Activated CD8-positive, alpha-beta memory T cell treated with anti-CD3 and anti-CD28 coated beads, Interleukin-2, amount 10 ng/mL, durations not matched to agents 7 days and 5 days (primary cell): Measurements from ENCODE around the gene KCNIP4. TPM values are rescaled to one million over a fixed set of nuclear protein-coding genes. Genes with fewer than 3 reads are reported as not detected.

Experiments
- ATAC-seq: fragments of 150-1000 bp; cut with Tn5 transposase; one replicate; pipeline ENCODE4 v1.10.0; 2021; ENCODE audit warnings: moderate library complexity
- CTCF ChIA-PET: fragments of 350-600 bp; sonication (Branson Sonifier 250); formaldehyde crosslinking; loops from one replicate; lab custom pipeline; 2021; ENCODE audit warnings: antibody characterized with exemption; lab: Charles Lee
- DNase-seq: peaks from one replicate; pipeline ENCODE4 v3.0.0-alpha.2; 2020
- H3K27ac Mint-ChIP-seq: one replicate; pipeline ENCODE4 v1.8.0; 2021; ENCODE audit warnings: mild to moderate bottlenecking, mixed read lengths
- H3K27me3 Mint-ChIP-seq: one replicate; pipeline ENCODE4 v1.8.0; 2021; ENCODE audit warnings: mixed read lengths
- H3K36me3 Mint-ChIP-seq: one replicate; pipeline ENCODE4 v1.8.0; 2021; ENCODE audit warnings: mild to moderate bottlenecking, mixed read lengths
- H3K4me1 Mint-ChIP-seq: one replicate; pipeline ENCODE4 v1.8.0; 2021; ENCODE audit warnings: mixed read lengths
- H3K4me3 Mint-ChIP-seq: one replicate; pipeline ENCODE4 v1.8.0; 2021; ENCODE audit warnings: mild to moderate bottlenecking, moderate library complexity, mixed read lengths
- H3K9me3 Mint-ChIP-seq: one replicate; pipeline ENCODE4 v1.8.0; 2022; ENCODE audit warnings: low read depth, mixed read lengths
- total RNA-seq, 2 experiments: library from RNA; stranded (reverse); gene quantifications; one replicate each; pipeline ENCODE4 v1.2.3, GENCODE V29; 2021

KCNIP4 gene
- total RNA-seq, 2 experiments from 2014 or later: not detected

GRCh38 chr4:21192367-21192766 lies 756.2 kb downstream of the KCNIP4 start:
- no peaks in the 10 kb centered on the region for H3K27me3 Mint-ChIP-seq
- H3K27ac Mint-ChIP-seq: no peak overlapping the region
- no peaks in the 10 kb centered on the region for H3K4me1 Mint-ChIP-seq
- no peak overlapping the region for H3K4me3 Mint-ChIP-seq
- CTCF ChIA-PET: no interaction called here
- peaks cover 3% of the 10 kb centered on the region for H3K9me3 Mint-ChIP-seq
- H3K36me3 Mint-ChIP-seq: no peaks in the 10 kb centered on the region
- DNase-seq: no peak
- ATAC-seq: no peak

- DNase-seq: no peak
- H3K4me3 Mint-ChIP-seq: no peak overlapping the region
- H3K27me3 Mint-ChIP-seq: no peaks in the 10 kb centered on the region
- H3K27ac Mint-ChIP-seq: no peak overlapping the region
- CTCF ChIA-PET: no interaction called here
- no peaks in the 10 kb centered on the region for H3K36me3 Mint-ChIP-seq
- ATAC-seq: no peak
- no peaks in the 10 kb centered on the region for H3K4me1 Mint-ChIP-seq
- H3K9me3 Mint-ChIP-seq: peaks cover 3% of the 10 kb centered on the region
These were observed 757.3 kb downstream of the KCNIP4 start for GRCh38 chr4:21191317-21191716.

- Mint-ChIP-seq H3K9me3 (no peaks in the 10 kb centered on the region), H3K4me3 (no peak overlapping the region), H3K4me1 (no peaks in the 10 kb centered on the region), H3K27me3 (no peaks in the 10 kb centered on the region), H3K36me3 (no peaks in the 10 kb centered on the region), H3K27ac (no peak overlapping the region)
- DNase-seq: no peak
- ATAC-seq: no peak
- CTCF ChIA-PET: no interaction called here
These were observed 763.8 kb downstream of the KCNIP4 start for GRCh38 chr4:21184788-21185187.

- no peaks in the 10 kb centered on the region for H3K9me3 Mint-ChIP-seq
- H3K4me1 Mint-ChIP-seq: no peaks in the 10 kb centered on the region
- CTCF ChIA-PET: no interaction called here
- H3K27ac Mint-ChIP-seq: no peak overlapping the region
- H3K27me3 Mint-ChIP-seq: no peaks in the 10 kb centered on the region
- DNase-seq: no peak
- ATAC-seq: no peak
- H3K36me3 Mint-ChIP-seq: no peaks in the 10 kb centered on the region
- H3K4me3 Mint-ChIP-seq: no peak overlapping the region
These were observed 766.9 kb downstream of the KCNIP4 start for GRCh38 chr4:21181716-21182115.

- DNase-seq (no peak), ATAC-seq (no peak)
- H3K27ac Mint-ChIP-seq: no peak overlapping the region
- peaks cover 2% of the 10 kb centered on the region for H3K9me3 Mint-ChIP-seq
- H3K36me3 Mint-ChIP-seq: no peaks in the 10 kb centered on the region
- H3K4me3 Mint-ChIP-seq: no peak overlapping the region
- H3K4me1 Mint-ChIP-seq: no peaks in the 10 kb centered on the region
- CTCF ChIA-PET: no interaction called here
- no peaks in the 10 kb centered on the region for H3K27me3 Mint-ChIP-seq
These were observed 770.7 kb downstream of the KCNIP4 start for GRCh38 chr4:21177871-21178270.

- no peak for ATAC-seq
- Mint-ChIP-seq H3K9me3 (peaks cover 2% of the 10 kb centered on the region), H3K4me3 (no peak overlapping the region), H3K27ac (no peak overlapping the region), H3K4me1 (no peaks in the 10 kb centered on the region), H3K36me3 (no peaks in the 10 kb centered on the region), H3K27me3 (no peaks in the 10 kb centered on the region)
- CTCF ChIA-PET: no interaction called here
- no peak for DNase-seq
These were observed 771.5 kb downstream of the KCNIP4 start for GRCh38 chr4:21177092-21177491.

- Mint-ChIP-seq H3K9me3 (no peaks in the 10 kb centered on the region), H3K27ac (no peak overlapping the region), H3K4me3 (no peak overlapping the region), H3K36me3 (no peaks in the 10 kb centered on the region), H3K4me1 (no peaks in the 10 kb centered on the region), H3K27me3 (no peaks in the 10 kb centered on the region)
- ATAC-seq (no peak), DNase-seq (no peak)
- CTCF ChIA-PET: no interaction called here
These were observed 780.9 kb downstream of the KCNIP4 start for GRCh38 chr4:21167711-21168110.

GRCh38 chr4:21155367-21155766 lies 793.2 kb downstream of the KCNIP4 start:
- Mint-ChIP-seq H3K27ac (no peak overlapping the region), H3K36me3 (no peaks in the 10 kb centered on the region), H3K9me3 (peaks cover 2% of the 10 kb centered on the region), H3K4me3 (no peak overlapping the region), H3K27me3 (no peaks in the 10 kb centered on the region), H3K4me1 (no peaks in the 10 kb centered on the region)
- DNase-seq (no peak), ATAC-seq (no peak)
- CTCF ChIA-PET: no interaction called here

GRCh38 chr4:21139327-21139726 lies 809.2 kb downstream of the KCNIP4 start:
- no peaks in the 10 kb centered on the region for H3K36me3 Mint-ChIP-seq
- ATAC-seq: no peak
- no peak overlapping the region for H3K27ac Mint-ChIP-seq
- H3K9me3 Mint-ChIP-seq: no peaks in the 10 kb centered on the region
- H3K4me3 Mint-ChIP-seq: no peak overlapping the region
- H3K4me1 Mint-ChIP-seq: no peaks in the 10 kb centered on the region
- H3K27me3 Mint-ChIP-seq: no peaks in the 10 kb centered on the region
- CTCF ChIA-PET: interaction anchor here (1.1 kb wide), 1 partner anchor 629 kb away, joined by 3 read pairs; no protein-coding TSS in a partner anchor
- DNase-seq: no peak

GRCh38 chr4:21136051-21136630 lies 812.4 kb downstream of the KCNIP4 start:
- no peaks in the 10 kb centered on the region for H3K36me3 Mint-ChIP-seq
- CTCF ChIA-PET: no interaction called here
- ATAC-seq (no peak), DNase-seq (no peak)
- no peaks in the 10 kb centered on the region for H3K27me3 Mint-ChIP-seq
- H3K4me3 Mint-ChIP-seq: no peak overlapping the region
- H3K27ac Mint-ChIP-seq: no peak overlapping the region
- no peaks in the 10 kb centered on the region for H3K4me1 Mint-ChIP-seq
- H3K9me3 Mint-ChIP-seq: no peaks in the 10 kb centered on the region

GRCh38 chr4:21134994-21135393 lies 813.6 kb downstream of the KCNIP4 start:
- Mint-ChIP-seq H3K27ac (no peak overlapping the region), H3K4me1 (no peaks in the 10 kb centered on the region), H3K4me3 (no peak overlapping the region), H3K36me3 (no peaks in the 10 kb centered on the region), H3K9me3 (no peaks in the 10 kb centered on the region), H3K27me3 (no peaks in the 10 kb centered on the region)
- DNase-seq (no peak), ATAC-seq (no peak)
- CTCF ChIA-PET: interaction anchor here (1.4 kb wide), 1 partner anchor 361 kb away, joined by 9 read pairs; no protein-coding TSS in a partner anchor

GRCh38 chr4:21130606-21131005 lies 818.0 kb downstream of the KCNIP4 start:
- DNase-seq (no peak), ATAC-seq (no peak)
- Mint-ChIP-seq H3K9me3 (peaks cover 4% of the 10 kb centered on the region), H3K27ac (no peak overlapping the region), H3K4me1 (no peaks in the 10 kb centered on the region), H3K4me3 (no peak overlapping the region), H3K36me3 (no peaks in the 10 kb centered on the region), H3K27me3 (no peaks in the 10 kb centered on the region)
- CTCF ChIA-PET: no interaction called here

- DNase-seq (no peak), ATAC-seq (no peak)
- Mint-ChIP-seq H3K27me3 (no peaks in the 10 kb centered on the region), H3K9me3 (peaks cover 7% of the 10 kb centered on the region), H3K27ac (no peak overlapping the region), H3K36me3 (no peaks in the 10 kb centered on the region), H3K4me1 (no peaks in the 10 kb centered on the region), H3K4me3 (no peak overlapping the region)
- CTCF ChIA-PET: no interaction called here
These were observed 822.5 kb downstream of the KCNIP4 start for GRCh38 chr4:21126014-21126512.

- no peak overlapping the region for H3K4me3 Mint-ChIP-seq
- no peaks in the 10 kb centered on the region for H3K36me3 Mint-ChIP-seq
- no peak overlapping the region for H3K27ac Mint-ChIP-seq
- no peaks in the 10 kb centered on the region for H3K9me3 Mint-ChIP-seq
- no peak for DNase-seq
- H3K27me3 Mint-ChIP-seq: no peaks in the 10 kb centered on the region
- CTCF ChIA-PET: no interaction called here
- ATAC-seq: no peak
- no peaks in the 10 kb centered on the region for H3K4me1 Mint-ChIP-seq
These were observed 830.3 kb downstream of the KCNIP4 start for GRCh38 chr4:21118301-21118700.
